Endothelial cell of umbilical vein (primary cell): ENCODE measurements around the gene CNTNAP2. TPM values are rescaled to one million over a fixed set of nuclear protein-coding genes. Genes with fewer than 3 reads are reported as not detected.

ENCODE experiments used
- BruUV-seq: library from RNA; stranded (reverse); fragments of 400-500 nt; replicated peaks from 2 replicates; lab custom pipeline; 2021; lab: Mats Ljungman, UMichigan
- CTCF ChIA-PET: fragments of 300-600, 350-600 bp; sonication (Branson Sonifier 250); formaldehyde crosslinking; loops from one replicate; lab custom pipeline; 2021; ENCODE audit warnings: antibody characterized with exemption, inconsistent platforms; lab: Charles Lee
- POLR2A ChIA-PET: fragments of 300-600, 350-600 bp; sonication (Branson Sonifier 250); formaldehyde crosslinking; loops from one replicate; lab custom pipeline; 2021; ENCODE audit warnings: antibody characterized with exemption, inconsistent platforms; lab: Charles Lee
- DNase-seq: peaks from one replicate; pipeline ENCODE4 v3.0.0-alpha.2; 2011; ENCODE audit warnings: low read depth, low spot score
- FAIRE-seq: peaks from 2 replicates; lab custom pipeline; 2011; peaks lifted over from hg19 to GRCh38; lab: Jason Lieb, UNC
- H2AFZ ChIP-seq: 2 replicates; pipeline ENCODE4 v1.6.0; 2012; ENCODE audit warnings: low read depth, low read length, control low read depth, inconsistent platforms
- H3K27ac ChIP-seq: 2 replicates; pipeline ENCODE4 v1.5.1; 2011; ENCODE audit warnings: low read depth, mild to moderate bottlenecking, control low read depth, low read length, moderate library complexity; ENCODE audit not compliant: insufficient read depth
- H3K27me3 ChIP-seq, 2 experiments: 2 replicates each; pipeline versions ENCODE4 v1.6.0 to v1.6.1; 2011; ENCODE audit warnings: low read length in 2 of 2, mixed read lengths in 1 of 2; ENCODE audit not compliant: control insufficient read depth in 2 of 2, insufficient read depth in 2 of 2
- H3K36me3 ChIP-seq, 2 experiments: 2 replicates in 1 of 2; 3 replicates in 1 of 2; pipeline ENCODE4 v1.5.1; 2011; ENCODE audit warnings: low read length in 2 of 2, mild to moderate bottlenecking in 1 of 2, moderate library complexity in 1 of 2; ENCODE audit not compliant: control insufficient read depth in 2 of 2, insufficient read depth in 2 of 2; ENCODE audit errors: extremely low read depth in 1 of 2
- H3K4me1 ChIP-seq: 3 replicates; pipeline ENCODE4 v1.5.1; 2011; ENCODE audit warnings: mild to moderate bottlenecking, low read length; ENCODE audit not compliant: control insufficient read depth, insufficient read depth; ENCODE audit errors: extremely low read depth
- H3K4me2 ChIP-seq: 2 replicates; pipeline ENCODE4 v1.6.1; 2011; ENCODE audit warnings: low read length, control low read depth, mixed read lengths; ENCODE audit not compliant: insufficient read depth
- H3K4me3 ChIP-seq, 3 experiments: fragments of 200-600 bp in 1 of 3; sonication (generic), shearing (Covaris generic) in 1 of 3; replicated peaks in 1 of 3; 2 replicates each; pipeline ENCODE4 v1.5.1; 2011 to 2016; ENCODE audit warnings: control low read depth in 3 of 3, low read length in 3 of 3, mild to moderate bottlenecking in 2 of 3, inconsistent platforms in 1 of 3, low read depth in 1 of 3, moderate library complexity in 1 of 3; ENCODE audit not compliant: insufficient read depth in 1 of 3
- H3K79me2 ChIP-seq: 2 replicates; pipeline ENCODE4 v1.6.0; 2012; ENCODE audit warnings: low read length, inconsistent platforms; ENCODE audit not compliant: control insufficient read depth, insufficient read depth
- H3K9ac ChIP-seq: replicated peaks from 2 replicates; pipeline ENCODE3; 2011; ENCODE audit warnings: low read length, control low read depth; ENCODE audit not compliant: insufficient read depth; ENCODE audit errors: extremely low read depth
- H3K9me1 ChIP-seq: replicated peaks from 3 replicates; pipeline ENCODE4 v1.6.0; 2011; ENCODE audit warnings: mild to moderate bottlenecking, low read length; ENCODE audit not compliant: control insufficient read depth, insufficient read depth; ENCODE audit errors: extremely low read depth
- H3K9me3 ChIP-seq: replicated peaks from 2 replicates; pipeline ENCODE4 v1.5.1; 2012; ENCODE audit warnings: low read length, inconsistent platforms; ENCODE audit not compliant: control insufficient read depth, insufficient read depth
- H4K20me1 ChIP-seq: replicated peaks from 2 replicates; pipeline ENCODE3; 2011; ENCODE audit warnings: mild to moderate bottlenecking, low read length; ENCODE audit not compliant: control insufficient read depth, insufficient read depth; ENCODE audit errors: extremely low read depth
- EZH2 ChIP-seq: IDR thresholded peaks from 2 replicates; pipeline ENCODE4 v1.6.1; 2012; ENCODE audit warnings: borderline replicate concordance, low read depth, mild to moderate bottlenecking, moderate library complexity, low read length, inconsistent platforms; ENCODE audit not compliant: severe bottlenecking
- FOS ChIP-seq: IDR thresholded peaks from 2 replicates; pipeline ENCODE4 v1.6.1; 2011; ENCODE audit warnings: mild to moderate bottlenecking, low read length, moderate library complexity, borderline replicate concordance; ENCODE audit not compliant: insufficient read depth
- GATA2 ChIP-seq: IDR thresholded peaks from 2 replicates; pipeline ENCODE4 v1.7.0; 2011; ENCODE audit warnings: low read depth, mild to moderate bottlenecking, moderate library complexity, mixed read lengths, low read length; ENCODE audit not compliant: insufficient read length, insufficient read depth
- JUN ChIP-seq: IDR thresholded peaks from 2 replicates; pipeline ENCODE4 v1.6.1; 2011; ENCODE audit warnings: borderline replicate concordance, low read depth; ENCODE audit not compliant: insufficient read length, insufficient read depth
- MYC ChIP-seq: IDR thresholded peaks from one replicate; pipeline ENCODE4 v1.6.1; 2011; ENCODE audit warnings: mild to moderate bottlenecking, low read depth, low read length
- POLR2A ChIP-seq: IDR thresholded peaks from 2 replicates; pipeline ENCODE4 v1.6.1; 2012; ENCODE audit warnings: low read depth, mild to moderate bottlenecking, control low read depth, low read length
- POLR2AphosphoS5 ChIP-seq: IDR thresholded peaks from 2 replicates; pipeline ENCODE4 v1.6.1; 2012; ENCODE audit warnings: low read depth, mild to moderate bottlenecking, control low read depth, low read length, moderate library complexity; ENCODE audit not compliant: insufficient read depth
- dilution Hi-C: fragments of 300-500 bp; cut with MboI; formaldehyde crosslinking; loops from one replicate; pipeline ENCODE4 v1.15.0; 2019; ENCODE audit warnings: low sequenced_read_pairs; ENCODE audit not compliant: extremely low pct_ligation_motif_present
- intact Hi-C: fragments of 100-400 bp; cut with micrococcal nuclease; formaldehyde crosslinking; loops from one replicate; pipeline ENCODE4 v1.10.0; 2022
- polyA plus RNA-seq, 4 experiments: library from polyadenylated mRNA; depleted of rRNA in 3 of 4; stranded (reverse) in 3 of 4; unstranded in 1 of 4; fragments of >200 nt; gene quantifications; 2 replicates each; pipeline versions ENCODE4 v1.2.1 to v1.2.3, GENCODE V29; 2011 to 2012; ENCODE audit warnings: missing spikeins in 1 of 4
- total RNA-seq: library from RNA; stranded (reverse); gene quantifications from 2 replicates; pipeline ENCODE4 v1.2.3, GENCODE V29; 2021
- TF ChIP-seq, protein P1 (sequence below), 2 donors: IDR thresholded peaks; 1 replicate in 1 of 2; 2 replicates in 1 of 2; pipeline ENCODE4 v1.5.1; 2011; ENCODE audit warnings: low read length in 2 of 2, mild to moderate bottlenecking in 2 of 2, moderate library complexity in 2 of 2, control low read depth in 1 of 2, inconsistent platforms in 1 of 2, low read depth in 1 of 2; ENCODE audit not compliant: insufficient read depth in 1 of 2; ENCODE audit errors: extremely low read depth in 1 of 2
- TF ChIP-seq, protein P2 (sequence below): IDR thresholded peaks from 2 replicates; pipeline ENCODE4 v1.6.1; 2011; ENCODE audit not compliant: insufficient read depth, insufficient read length

Gene CNTNAP2
- total and polyA plus RNA-seq, 2 donors (not counting 3 experiments of a cell fraction or from before 2014, with no cell fraction given) = not detected

- H3K27me3 ChIP-seq = no peaks in the 10 kb centered on the region
- H3K79me2 ChIP-seq = no peaks in the 10 kb centered on the region
- no peak overlapping the region for H3K4me2 ChIP-seq
- CTCF ChIA-PET = no interaction called here
- intact Hi-C loops (no loop called here), dilution Hi-C loops (no loop called here)
- H3K9ac ChIP-seq = no peak overlapping the region
- no peak overlapping the region for H3K4me3 ChIP-seq
- TF ChIP-seq POLR2AphosphoS5 = no peak
- TF ChIP-seq, protein P1, sequence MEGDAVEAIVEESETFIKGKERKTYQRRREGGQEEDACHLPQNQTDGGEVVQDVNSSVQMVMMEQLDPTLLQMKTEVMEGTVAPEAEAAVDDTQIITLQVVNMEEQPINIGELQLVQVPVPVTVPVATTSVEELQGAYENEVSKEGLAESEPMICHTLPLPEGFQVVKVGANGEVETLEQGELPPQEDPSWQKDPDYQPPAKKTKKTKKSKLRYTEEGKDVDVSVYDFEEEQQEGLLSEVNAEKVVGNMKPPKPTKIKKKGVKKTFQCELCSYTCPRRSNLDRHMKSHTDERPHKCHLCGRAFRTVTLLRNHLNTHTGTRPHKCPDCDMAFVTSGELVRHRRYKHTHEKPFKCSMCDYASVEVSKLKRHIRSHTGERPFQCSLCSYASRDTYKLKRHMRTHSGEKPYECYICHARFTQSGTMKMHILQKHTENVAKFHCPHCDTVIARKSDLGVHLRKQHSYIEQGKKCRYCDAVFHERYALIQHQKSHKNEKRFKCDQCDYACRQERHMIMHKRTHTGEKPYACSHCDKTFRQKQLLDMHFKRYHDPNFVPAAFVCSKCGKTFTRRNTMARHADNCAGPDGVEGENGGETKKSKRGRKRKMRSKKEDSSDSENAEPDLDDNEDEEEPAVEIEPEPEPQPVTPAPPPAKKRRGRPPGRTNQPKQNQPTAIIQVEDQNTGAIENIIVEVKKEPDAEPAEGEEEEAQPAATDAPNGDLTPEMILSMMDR (IDR thresholded peaks at IDR 0.05; ENCODE audit: extremely low read depth in 1 of 2, insufficient read depth in 1 of 2, low read depth in 1 of 2, low read length in 2 of 2) = no peak
- TF ChIP-seq MYC = no peak
- no peak for TF ChIP-seq GATA2
- TF ChIP-seq JUN = no peak
- TF ChIP-seq POLR2A = no peak
- no peak for TF ChIP-seq FOS
- TF ChIP-seq EZH2 = no peak
- TF ChIP-seq, protein P2, sequence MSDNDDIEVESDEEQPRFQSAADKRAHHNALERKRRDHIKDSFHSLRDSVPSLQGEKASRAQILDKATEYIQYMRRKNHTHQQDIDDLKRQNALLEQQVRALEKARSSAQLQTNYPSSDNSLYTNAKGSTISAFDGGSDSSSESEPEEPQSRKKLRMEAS = no peak
- no peak for FAIRE-seq
- no peaks in the 10 kb centered on the region for H3K4me1 ChIP-seq
- H3K9me3 ChIP-seq = peaks cover 5% of the 10 kb centered on the region
- H3K27ac ChIP-seq = no peak overlapping the region
- POLR2A ChIA-PET = no interaction called here
- H4K20me1 ChIP-seq = no peaks in the 10 kb centered on the region
- DNase-seq = no peak
- no peak overlapping the region for H2AFZ ChIP-seq
- no peaks in the 10 kb centered on the region for H3K36me3 ChIP-seq
- no TSS peak for BruUV-seq
- no peaks in the 10 kb centered on the region for H3K9me1 ChIP-seq
These were observed 597.3 kb downstream of the CNTNAP2 start for GRCh38 chr7:146713934-146714333.
